ENCODE measurements around the gene ZNF324B. TPM values are rescaled to one million over a fixed set of nuclear protein-coding genes. Genes with fewer than 3 reads are reported as not detected.
A peak's percentile ranks its signal among the peaks of the same experiment; 100 is the strongest.
"Not testable (repeated sequence)": the region's sequence is repeated elsewhere in the genome, so short reads cannot be mapped to it uniquely, and the experiment has no call there.

The ZNF324B gene
- total and polyA plus RNA-seq, 10 of the 15 experiments (the other 5 are each of a cell fraction or from before 2014, with no cell fraction given) = 0.11 to 12.8 (median 4.0) TPM

GRCh38 chr19:58470837-58471543, 19.6 kb downstream of the ZNF324B start:
- CTCF ChIA-PET; H3K27ac ChIP-seq (ENCODE audit: control insufficient read depth, insufficient read depth); FAIRE-seq; H3K9ac ChIP-seq (ENCODE audit: control insufficient read depth, insufficient read depth, low read length); H4K20me1 ChIP-seq (ENCODE audit: control insufficient read depth, insufficient read depth); DNase-seq (ENCODE audit: low read depth, low spot score); H2AFZ ChIP-seq (ENCODE audit: control insufficient read depth, low read depth, low read length); intact Hi-C loops (cut with micrococcal nuclease; ENCODE audit: unreplicated experiment); SMC1A ChIA-PET (ENCODE audit: uncharacterized antibody, unreplicated experiment); H3K4me2 ChIP-seq (ENCODE audit: control insufficient read depth, insufficient read depth); H3K27me3 ChIP-seq (replicated peaks in 1 of 2; ENCODE audit: control insufficient read depth in 2 of 2, insufficient read depth in 2 of 2, low read length in 1 of 2); H3K4me3 ChIP-seq; ATAC-seq; RAD21 ChIA-PET (ENCODE audit: unreplicated experiment); POLR2A ChIA-PET; in situ Hi-C loops (cut with MboI); BruUV-seq (replicated peaks); H3K9me3 ChIP-seq (replicated peaks; ENCODE audit: control insufficient read depth, insufficient read depth, low read length); H3K36me3 ChIP-seq (ENCODE audit: control insufficient read depth in 2 of 2, insufficient read depth in 2 of 2, low read length in 1 of 2): not testable (repeated sequence)
- Histone ChIP-seq H3K79me2 (ENCODE audit: control insufficient read depth, insufficient read depth, low read length) (peaks cover 17% of the 10 kb centered on the region), H3K4me1 (ENCODE audit: control insufficient read depth, insufficient read depth, low read length) (peaks cover 18% of the 10 kb centered on the region)
- 97% methylated on average over 20 of the region's 53 CpGs for WGBS (ENCODE audit: insufficient coverage, insufficient replicate concordance, low lambda C conversion rate, missing lambda C conversion rate)
- TF ChIP-seq POLR2A (IDR thresholded peaks at IDR 0.05; ENCODE audit: low read depth, low read length) = peak; percentile 28; the same call in 1 of the 2 replicates

- 98% methylated on average over 38 of the region's 39 CpGs for whole genome bisulfite sequencing (ENCODE audit: insufficient coverage, insufficient replicate concordance, low lambda C conversion rate, missing lambda C conversion rate)
- CTCF ChIA-PET = no interaction called here
- H3K36me3 ChIP-seq (ENCODE audit: control insufficient read depth in 2 of 2, insufficient read depth in 2 of 2, low read length in 1 of 2) = peaks cover 7% of the 10 kb centered on the region in 2 experiments
- no peak overlapping the region for H2AFZ ChIP-seq (ENCODE audit: control insufficient read depth, low read depth, low read length)
- intact Hi-C loops (cut with micrococcal nuclease; ENCODE audit: unreplicated experiment) (no loop called here), in situ Hi-C loops (cut with MboI) (no loop called here)
- no peaks in the 10 kb centered on the region for H4K20me1 ChIP-seq (ENCODE audit: control insufficient read depth, insufficient read depth)
- RAD21 ChIA-PET (ENCODE audit: unreplicated experiment) = no interaction called here
- H3K9ac ChIP-seq (ENCODE audit: control insufficient read depth, insufficient read depth, low read length) = no peak overlapping the region
- H3K4me1 ChIP-seq (ENCODE audit: control insufficient read depth, insufficient read depth, low read length) = peaks cover 14% of the 10 kb centered on the region
- no peak for FAIRE-seq
- TF ChIP-seq ZNF384 (IDR thresholded peaks at IDR 0.05; ENCODE audit: borderline replicate concordance, low read depth, low read length) (no peak), GABPA (IDR thresholded peaks at IDR 0.05; ENCODE audit: low read depth) (no peak), HDGF (IDR thresholded peaks at IDR 0.05) (no peak), TCF7 (IDR thresholded peaks at IDR 0.05; ENCODE audit: borderline replicate concordance) (no peak), MXI1 (IDR thresholded peaks at IDR 0.05; ENCODE audit: low read depth, low read length) (no peak), CEBPZ (IDR thresholded peaks at IDR 0.05; ENCODE audit: low read depth, low read length) (no peak), CREB1 (IDR thresholded peaks at IDR 0.05; ENCODE audit: low read depth) (no peak), ZZZ3 (IDR thresholded peaks at IDR 0.05; ENCODE audit: control insufficient read depth, insufficient read length, low read depth) (no peak), NFYB (IDR thresholded peaks at IDR 0.05; ENCODE audit: insufficient read depth, low read depth, low read length) (no peak), MLLT1 (IDR thresholded peaks at IDR 0.05) (no peak)
- no peak overlapping the region for H3K4me3 ChIP-seq
- H3K79me2 ChIP-seq (ENCODE audit: control insufficient read depth, insufficient read depth, low read length) = peaks cover 17% of the 10 kb centered on the region
- no peaks in the 10 kb centered on the region for H3K9me3 ChIP-seq (replicated peaks; ENCODE audit: control insufficient read depth, insufficient read depth, low read length)
- POLR2A ChIA-PET = no interaction called here
- ATAC-seq = no peak
- no peak overlapping the region for H3K27ac ChIP-seq (ENCODE audit: control insufficient read depth, insufficient read depth)
- SMC1A ChIA-PET (ENCODE audit: uncharacterized antibody, unreplicated experiment) = interaction anchor here (0.6 kb wide), 1 partner anchor 725 kb away, joined by 3 read pairs; the partner anchor contains the start of gene ZNF776
- H3K27me3 ChIP-seq (replicated peaks in 1 of 2; ENCODE audit: control insufficient read depth in 2 of 2, insufficient read depth in 2 of 2, low read length in 1 of 2) = no peaks in the 10 kb centered on the region
- BruUV-seq (replicated peaks) = no TSS peak
- H3K4me2 ChIP-seq (ENCODE audit: control insufficient read depth, insufficient read depth) = no peak overlapping the region
- no peak for DNase-seq (ENCODE audit: low read depth, low spot score)
Observed at GRCh38 chr19:58471736-58472135, 20.3 kb downstream of the ZNF324B start.
